PC-9 (cell line): ENCODE data around the gene AFF2. TPM values are rescaled to one million over a fixed set of nuclear protein-coding genes. Genes with fewer than 3 reads are reported as not detected.

Experiments used
- BruUV-seq: library from RNA; stranded (reverse); fragments of 400-500 nt; replicated peaks from 2 replicates; lab custom pipeline; 2021; lab: Mats Ljungman, UMichigan
- CTCF ChIA-PET: fragments of 300-600 bp; sonication (Branson Sonifier 250); formaldehyde crosslinking; loops from one replicate; lab custom pipeline; 2022; ENCODE audit warnings: antibody characterized with exemption; lab: Charles Lee
- POLR2A ChIA-PET: fragments of 300-600 bp; sonication (Branson Sonifier 250); formaldehyde crosslinking; loops from one replicate; lab custom pipeline; 2022; ENCODE audit warnings: antibody characterized with exemption; ENCODE audit not compliant: unreplicated experiment; lab: Charles Lee
- DNase-seq, 2 experiments: peaks; one replicate each; pipeline versions ENCODE4 v3.0.0 to v3.0.0-alpha.2; 2015 to 2022; ENCODE audit warnings: mixed read lengths in 1 of 2
- H2AFZ ChIP-seq: fragments of 200-600 bp; sonication (generic); 2 replicates; pipeline ENCODE4 v1.8.1; 2017; ENCODE audit warnings: antibody characterized with exemption
- H3F3A ChIP-seq: fragments of 200-600 bp; sonication (generic); 2 replicates; pipeline ENCODE4 v1.8.1; 2017; ENCODE audit warnings: antibody characterized with exemption, mild to moderate bottlenecking, low read depth; ENCODE audit not compliant: insufficient read depth
- H3K27ac ChIP-seq: fragments of 200-600 bp; sonication (generic); 2 replicates; pipeline ENCODE4 v1.6.1; 2016; ENCODE audit warnings: mixed run types
- H3K27me3 ChIP-seq: fragments of 200-600 bp; sonication (generic); 2 replicates; pipeline ENCODE4 v1.6.1; 2016; ENCODE audit warnings: low read depth, mixed run types; ENCODE audit not compliant: insufficient read depth
- H3K36me3 ChIP-seq: fragments of 200-600 bp; sonication (generic); 2 replicates; pipeline ENCODE4 v1.6.1; 2016; ENCODE audit warnings: low read depth, mixed run types
- H3K4me1 ChIP-seq: fragments of 200-600 bp; sonication (generic); replicated peaks from 2 replicates; pipeline ENCODE4 v1.6.1; 2016; ENCODE audit warnings: mixed run types; ENCODE audit not compliant: insufficient read depth
- H3K4me2 ChIP-seq: fragments of 200-600 bp; sonication (generic); 2 replicates; pipeline ENCODE4 v1.6.1; 2017; ENCODE audit warnings: mixed run types
- H3K4me3 ChIP-seq: fragments of 200-600 bp; sonication (generic); 2 replicates; pipeline ENCODE4 v1.6.1; 2016; ENCODE audit warnings: mixed run types
- H3K79me2 ChIP-seq: fragments of 200-600 bp; sonication (generic); 2 replicates; pipeline ENCODE4 v1.6.1; 2017; ENCODE audit warnings: low read depth, mixed run types
- H3K9me2 ChIP-seq: fragments of 200-600 bp; sonication (generic); 2 replicates; pipeline ENCODE4 v1.8.1; 2017; ENCODE audit warnings: mild to moderate bottlenecking; ENCODE audit not compliant: insufficient read depth
- H3K9me3 ChIP-seq: fragments of 200-600 bp; sonication (generic); 2 replicates; pipeline ENCODE4 v1.8.1; 2016; ENCODE audit warnings: low read depth; ENCODE audit not compliant: insufficient read depth
- H4K20me1 ChIP-seq: fragments of 200-600 bp; sonication (generic); 2 replicates; pipeline ENCODE4 v1.8.1; 2017; ENCODE audit not compliant: insufficient read depth
- CTCF ChIP-seq: fragments of 200-600 bp; sonication (generic); conservative IDR thresholded peaks from 2 replicates; pipeline ENCODE4 v1.6.1; 2017; ENCODE audit warnings: mixed run types, antibody characterized with exemption, mild to moderate bottlenecking, moderate library complexity
- EZH2 ChIP-seq: fragments of 200-600 bp; sonication (generic); IDR thresholded peaks from 2 replicates; pipeline ENCODE4 v1.8.0; 2017; ENCODE audit warnings: antibody characterized with exemption, low read depth
- intact Hi-C: fragments of 100-400 bp; cut with micrococcal nuclease; formaldehyde crosslinking; loops from one replicate; pipeline ENCODE4 v1.10.0; 2022; ENCODE audit not compliant: unreplicated experiment
- total RNA-seq: library from RNA; stranded (reverse); gene quantifications from 2 replicates; pipeline ENCODE4 v1.2.3, GENCODE V29; 2021

AFF2 gene
- total RNA-seq, 1 experiment from 2014 or later: not detected

GRCh38 chrX:148507418-148507817 is 7.0 kb downstream of the AFF2 start:
- intact Hi-C loops: no loop called here
- Histone ChIP-seq H3K36me3 (no peaks in the 10 kb centered on the region), H3K79me2 (no peaks in the 10 kb centered on the region), H3K9me2 (no peaks in the 10 kb centered on the region), H3F3A (no peaks in the 10 kb centered on the region), H3K4me1 (no peaks in the 10 kb centered on the region), H3K4me2 (no peak overlapping the region), H3K27me3 (peaks cover 5% of the 10 kb centered on the region), H3K4me3 (no peak overlapping the region), H2AFZ (no peak overlapping the region), H4K20me1 (no peaks in the 10 kb centered on the region; the same call in 1 of the 2 replicates), H3K9me3 (no peaks in the 10 kb centered on the region), H3K27ac (no peak overlapping the region)
- no TSS peak for BruUV-seq
- DNase-seq: no peak
- TF ChIP-seq CTCF: no peak
- no peak for TF ChIP-seq EZH2
- CTCF ChIA-PET: no interaction called here
- POLR2A ChIA-PET: no interaction called here

GRCh38 chrX:148512453-148512852 is 12.0 kb downstream of the AFF2 start:
- TF ChIP-seq EZH2 (no peak), CTCF (no peak)
- intact Hi-C loops: no loop called here
- DNase-seq: no peak
- no peak overlapping the region for H3K4me2 ChIP-seq
- H2AFZ ChIP-seq: no peak overlapping the region
- no TSS peak for BruUV-seq
- H3K27me3 ChIP-seq: 0 out of 2 replicates have a peak, but pooled peaks cover 7% of the 10 kb centered on the region
- no peaks in the 10 kb centered on the region for H3K9me2 ChIP-seq
- no peaks in the 10 kb centered on the region for H3F3A ChIP-seq
- no peaks in the 10 kb centered on the region; the same call in 1 of the 2 replicates for H4K20me1 ChIP-seq
- H3K36me3 ChIP-seq: no peaks in the 10 kb centered on the region
- H3K4me3 ChIP-seq: no peak overlapping the region
- no peak overlapping the region for H3K27ac ChIP-seq
- ChIA-PET POLR2A (no interaction called here), CTCF (no interaction called here)
- no peaks in the 10 kb centered on the region for H3K79me2 ChIP-seq
- no peaks in the 10 kb centered on the region for H3K9me3 ChIP-seq
- H3K4me1 ChIP-seq: no peaks in the 10 kb centered on the region

- H3K4me1 ChIP-seq: no peaks in the 10 kb centered on the region
- TF ChIP-seq EZH2 (no peak), CTCF (no peak)
- no peak for DNase-seq
- H4K20me1 ChIP-seq: no peaks in the 10 kb centered on the region
- H3K4me2 ChIP-seq: no peak overlapping the region
- CTCF ChIA-PET: no interaction called here
- H3K27ac ChIP-seq: no peak overlapping the region
- H2AFZ ChIP-seq: no peak overlapping the region
- H3K9me3 ChIP-seq: no peaks in the 10 kb centered on the region
- no peaks in the 10 kb centered on the region for H3F3A ChIP-seq
- no peak overlapping the region for H3K4me3 ChIP-seq
- 0 out of 2 replicates have a peak, but pooled peaks cover 3% of the 10 kb centered on the region for H3K27me3 ChIP-seq
- POLR2A ChIA-PET: no interaction called here
- no peaks in the 10 kb centered on the region for H3K9me2 ChIP-seq
- no TSS peak for BruUV-seq
- H3K79me2 ChIP-seq: no peaks in the 10 kb centered on the region
- no peaks in the 10 kb centered on the region for H3K36me3 ChIP-seq
- intact Hi-C loops: no loop called here
Observed at GRCh38 chrX:148513661-148514060, 13.2 kb downstream of the AFF2 start.
